Neural crest cell (in vitro differentiated cells): ENCODE measurements around the gene FSIP1. TPM values are rescaled to one million over a fixed set of nuclear protein-coding genes. Genes with fewer than 3 reads are reported as not detected.

ENCODE experiments used
- DNase-seq: peaks from one replicate; pipeline ENCODE4 v3.0.0; 2021; ENCODE audit warnings: low read depth, mixed read lengths, low spot score
- H3K27ac Mint-ChIP-seq: one replicate; pipeline ENCODE4 v1.8.0; 2021; ENCODE audit warnings: mild to moderate bottlenecking, mixed read lengths; ENCODE audit not compliant: unreplicated experiment
- H3K27me3 Mint-ChIP-seq: 2 replicates; pipeline ENCODE4 v1.8.0; 2021; ENCODE audit warnings: low read depth, mild to moderate bottlenecking, mixed read lengths
- H3K36me3 Mint-ChIP-seq: 2 replicates; pipeline ENCODE4 v1.8.0; 2021; ENCODE audit warnings: low read depth, mild to moderate bottlenecking, mixed read lengths
- H3K4me1 Mint-ChIP-seq: 2 replicates; pipeline ENCODE4 v1.8.0; 2021; ENCODE audit warnings: mixed read lengths
- H3K4me3 Mint-ChIP-seq: one replicate; pipeline ENCODE4 v1.8.0; 2021; ENCODE audit warnings: mild to moderate bottlenecking, mixed read lengths
- H3K9me3 Mint-ChIP-seq: 2 replicates; pipeline ENCODE4 v1.8.0; 2021; ENCODE audit warnings: mixed read lengths
- CTCF ChIP-seq: fragments of 200-600 bp; sonication (generic); conservative IDR thresholded peaks from 2 replicates; pipeline ENCODE4 v1.5.0; 2021; ENCODE audit warnings: antibody characterized with exemption, mild to moderate bottlenecking
- total RNA-seq: library from RNA; stranded (reverse); gene quantifications from 2 replicates; pipeline ENCODE4 v1.2.1, GENCODE V29; 2021

FSIP1 gene
- total RNA-seq, 1 donor from 2014 or later: 8.1 TPM

GRCh38 chr15:39649757-39650156 lies 132.9 kb downstream of the FSIP1 start:
- no peak for TF ChIP-seq CTCF
- DNase-seq: no peak
- Mint-ChIP-seq H3K4me3 (no peak overlapping the region), H3K27ac (no peak overlapping the region), H3K4me1 (peaks cover 11% of the 10 kb centered on the region), H3K9me3 (no peaks in the 10 kb centered on the region), H3K36me3 (no peaks in the 10 kb centered on the region), H3K27me3 (no peaks in the 10 kb centered on the region)

GRCh38 chr15:39646425-39646824 lies 136.2 kb downstream of the FSIP1 start:
- Mint-ChIP-seq H3K36me3 (no peaks in the 10 kb centered on the region), H3K27me3 (no peaks in the 10 kb centered on the region), H3K27ac (no peak overlapping the region), H3K9me3 (no peaks in the 10 kb centered on the region), H3K4me1 (peaks cover 22% of the 10 kb centered on the region), H3K4me3 (no peak overlapping the region)
- TF ChIP-seq CTCF: no peak
- DNase-seq: no peak

GRCh38 chr15:39645976-39646257 lies 136.7 kb downstream of the FSIP1 start:
- Mint-ChIP-seq H3K4me1 (peaks cover 24% of the 10 kb centered on the region), H3K9me3 (no peaks in the 10 kb centered on the region), H3K27me3 (no peaks in the 10 kb centered on the region), H3K27ac (no peak overlapping the region), H3K36me3 (no peaks in the 10 kb centered on the region), H3K4me3 (no peak overlapping the region)
- TF ChIP-seq CTCF: no peak
- no peak for DNase-seq

GRCh38 chr15:39645138-39645975 lies 137.3 kb downstream of the FSIP1 start:
- no peak for DNase-seq
- Mint-ChIP-seq H3K9me3 (no peaks in the 10 kb centered on the region), H3K27me3 (no peaks in the 10 kb centered on the region), H3K36me3 (no peaks in the 10 kb centered on the region), H3K4me1 (peaks cover 30% of the 10 kb centered on the region), H3K27ac (no peak overlapping the region), H3K4me3 (no peak overlapping the region)
- no peak for TF ChIP-seq CTCF

GRCh38 chr15:39644136-39644535 lies 138.5 kb downstream of the FSIP1 start:
- Mint-ChIP-seq H3K4me1 (peaks cover 31% of the 10 kb centered on the region), H3K27me3 (no peaks in the 10 kb centered on the region), H3K4me3 (no peak overlapping the region), H3K9me3 (no peaks in the 10 kb centered on the region), H3K36me3 (no peaks in the 10 kb centered on the region), H3K27ac (no peak overlapping the region)
- TF ChIP-seq CTCF: no peak
- no peak for DNase-seq
